ENCODE data around the gene PSMD9.

- no peak for TF ChIP-seq CTCF (conservative IDR thresholded peaks at IDR 0.05)
- TF ChIP-seq EZH2 (IDR thresholded peaks at IDR 0.05; ENCODE audit: low read depth) = no peak
Observed at GRCh38 chr12:121893961-121894460, 5.4 kb downstream of the PSMD9 start.
